A549 (cell line): ENCODE results near the gene HMHB1. TPM values are rescaled to one million over a fixed set of nuclear protein-coding genes. Genes with fewer than 3 reads are reported as not detected.

Source experiments
- ATAC-seq, 2 experiments: fragments of 200-7000 bp in 1 of 2; fragments of >200 bp in 1 of 2; cut with Nextera tagmentation in 1 of 2; cut with Tn5 transposase in 1 of 2; 3 replicates each; pipeline versions ENCODE4 v1.8.0 to v1.9.1; 2018 to 2020; ENCODE audit warnings: mild to moderate bottlenecking in 1 of 2, moderate library complexity in 1 of 2
- CTCF ChIA-PET: fragments of 300-600 bp; sonication (Branson Sonifier 250); formaldehyde crosslinking; extraction: SDS; loops from one replicate; lab custom pipeline; 2021; ENCODE audit warnings: antibody characterized with exemption, inconsistent platforms; lab: Yijun Ruan, JAX
- POLR2A ChIA-PET: fragments of 350-600 bp; formaldehyde crosslinking; extraction: SDS; loops from one replicate; lab custom pipeline; 2021; ENCODE audit warnings: antibody characterized with exemption, inconsistent platforms; lab: Yijun Ruan, JAX
- DNase-seq, 2 experiments: peaks; one replicate each; pipeline versions ENCODE4 v3.0.0 to v3.0.0-alpha.2; 2011 to 2016; ENCODE audit warnings: low read depth in 1 of 2, low spot score in 1 of 2
- FAIRE-seq: peaks from 2 replicates; lab custom pipeline; 2011; peaks lifted over from hg19 to GRCh38; lab: Jason Lieb, UNC
- H3K27ac ChIP-seq, 2 experiments: fragments of >200 bp; sonication (Bioruptor Twin); formaldehyde crosslinking; 3 replicates each; pipeline ENCODE4 v1.5.1; 2016 to 2017
- H3K4me1 ChIP-seq: fragments of >200 bp; sonication (Bioruptor Twin); formaldehyde crosslinking; 3 replicates; pipeline ENCODE4 v1.6.1; 2016
- H3K4me2 ChIP-seq: fragments of >200 bp; sonication (Bioruptor Twin); formaldehyde crosslinking; 3 replicates; pipeline ENCODE4 v1.6.1; 2016
- H3K4me3 ChIP-seq: fragments of >200 bp; sonication (Bioruptor Twin); formaldehyde crosslinking; 3 replicates; pipeline ENCODE4 v1.5.1; 2016
- H3K9me3 ChIP-seq: fragments of >200 bp; sonication (Bioruptor Twin); formaldehyde crosslinking; 3 replicates; pipeline ENCODE4 v1.6.1; 2016
- BCL3 ChIP-seq: fragments of >200 bp; sonication (Bioruptor Twin); formaldehyde crosslinking; IDR thresholded peaks from 3 replicates; pipeline ENCODE4 v1.6.1; 2016
- BHLHE40 ChIP-seq: IDR thresholded peaks from 2 replicates; pipeline ENCODE4 v1.6.1; 2012; ENCODE audit warnings: low read depth, low read length, inconsistent platforms
- CHD4 ChIP-seq: fragments of 200-600 bp; sonication (generic); IDR thresholded peaks from 2 replicates; pipeline ENCODE4 v1.6.1; 2016; ENCODE audit warnings: antibody characterized with exemption, mild to moderate bottlenecking, borderline replicate concordance
- EHMT2 ChIP-seq: fragments of 200-600 bp; sonication (generic); IDR thresholded peaks from 2 replicates; pipeline ENCODE4 v1.6.1; 2016; ENCODE audit warnings: antibody characterized with exemption, low read depth, mild to moderate bottlenecking, moderate library complexity
- FOSL2 ChIP-seq, 2 experiments: fragments of 450-650 bp in 1 of 2; fragments of >200 bp in 1 of 2; sonication (Bioruptor Twin) in 1 of 2; formaldehyde crosslinking; IDR thresholded peaks; 2 replicates each; pipeline versions ENCODE4 v1.5.0 to v1.6.1; 2016 to 2020; ENCODE audit warnings: mild to moderate bottlenecking in 1 of 2, moderate library complexity in 1 of 2
- HDAC2 ChIP-seq: fragments of 200-600 bp; sonication (generic); IDR thresholded peaks from 2 replicates; pipeline ENCODE4 v1.6.1; 2016
- HMGXB4 ChIP-seq: fragments of 250-450 bp; sonication (Bioruptor Pico); IDR thresholded peaks from 2 replicates; pipeline ENCODE4 v1.5.0; 2021; ENCODE audit warnings: mild to moderate bottlenecking, moderate library complexity, borderline replicate concordance
- HOXB5 ChIP-seq: fragments of 250-450 bp; sonication (Bioruptor Pico); IDR thresholded peaks from 2 replicates; pipeline ENCODE4 v1.5.0; 2020; ENCODE audit warnings: mild to moderate bottlenecking, moderate library complexity
- JUN ChIP-seq, 2 experiments: fragments of >200 bp; sonication (Bioruptor Twin); formaldehyde crosslinking; IDR thresholded peaks; 2 replicates in 1 of 2; 3 replicates in 1 of 2; pipeline ENCODE4 v1.6.1; 2016 to 2017
- JUNB ChIP-seq: fragments of >200 bp; sonication (Bioruptor Twin); formaldehyde crosslinking; IDR thresholded peaks from 2 replicates; pipeline ENCODE4 v1.6.1; 2016
- MAZ ChIP-seq: fragments of 150-350 bp; IDR thresholded peaks from 2 replicates; pipeline ENCODE4 v1.6.1; 2014; ENCODE audit warnings: antibody characterized with exemption, low read depth, low read length, borderline replicate concordance
- MYC ChIP-seq: IDR thresholded peaks from 2 replicates; pipeline ENCODE4 v1.6.1; 2012; ENCODE audit warnings: mild to moderate bottlenecking, inconsistent platforms, low read length, improper control_type of control experiment, borderline replicate concordance
- NPAS2 ChIP-seq: fragments of 250-450 bp; sonication (Bioruptor Pico); IDR thresholded peaks from 2 replicates; pipeline ENCODE4 v1.8.0; 2022; ENCODE audit warnings: mild to moderate bottlenecking, moderate library complexity, borderline replicate concordance
- POLR2A ChIP-seq: IDR thresholded peaks from 2 replicates; pipeline ENCODE4 v1.6.1; 2012; ENCODE audit warnings: mild to moderate bottlenecking, low read length
- POLR2AphosphoS2 ChIP-seq: conservative IDR thresholded peaks from 2 replicates; pipeline ENCODE4 v1.6.1; 2012; ENCODE audit warnings: low read length, improper control_type of control experiment, inconsistent platforms
- RARB ChIP-seq: fragments of 250-450 bp; sonication (Bioruptor Pico); IDR thresholded peaks from 2 replicates; pipeline ENCODE4 v1.8.0; 2021; ENCODE audit warnings: mild to moderate bottlenecking, moderate library complexity
- RFX5 ChIP-seq: fragments of 450-650 bp; IDR thresholded peaks from 2 replicates; pipeline ENCODE4 v1.7.1; 2014; ENCODE audit warnings: antibody characterized with exemption, mild to moderate bottlenecking, moderate library complexity
- RNF2 ChIP-seq: fragments of 200-600 bp; sonication (generic); IDR thresholded peaks from 2 replicates; pipeline ENCODE4 v1.6.1; 2016; ENCODE audit warnings: low read depth, mild to moderate bottlenecking, antibody characterized with exemption, moderate library complexity, borderline replicate concordance
- TFCP2L1 ChIP-seq: fragments of 250-450 bp; sonication (Bioruptor Pico); IDR thresholded peaks from 2 replicates; pipeline ENCODE4 v1.5.0; 2021; ENCODE audit warnings: mild to moderate bottlenecking
- USF2 ChIP-seq: fragments of 450-650 bp; IDR thresholded peaks from 2 replicates; pipeline ENCODE4 v1.6.1; 2014; ENCODE audit warnings: antibody characterized with exemption
- ZC3H11A ChIP-seq: fragments of 450-650 bp; IDR thresholded peaks from 2 replicates; pipeline ENCODE4 v1.6.1; 2014; ENCODE audit warnings: antibody characterized with exemption, mild to moderate bottlenecking
- WGBS: methylation state at CpG from one replicate; pipeline ENCODE4 v1.1.6; 2017; ENCODE audit errors: missing lambda C conversion rate; 5-methylcytosine and 5-hydroxymethylcytosine counted together
- polyA plus RNA-seq, 4 experiments: library from polyadenylated mRNA; depleted of rRNA in 3 of 4; stranded (reverse); fragments of >200 nt; fragmentation: RNase III in 1 of 4; extraction: RNeasy Plus Mini Kit Qiagen cat#74134 plus additional on column Dnase treatment in 1 of 4; gene quantifications; 2 replicates in 3 of 4; 3 replicates in 1 of 4; pipeline ENCODE4 v1.2.3, GENCODE V29; 2011 to 2017
- TF ChIP-seq, protein P1 (sequence below): fragments of >200 bp; sonication (Bioruptor Twin); formaldehyde crosslinking; IDR thresholded peaks from 2 replicates; pipeline ENCODE4 v1.6.1; 2016

The HMHB1 gene
- polyA plus RNA-seq, 2 of the 4 experiments (the other 2 are of a cell fraction) = not detected

DNA sequence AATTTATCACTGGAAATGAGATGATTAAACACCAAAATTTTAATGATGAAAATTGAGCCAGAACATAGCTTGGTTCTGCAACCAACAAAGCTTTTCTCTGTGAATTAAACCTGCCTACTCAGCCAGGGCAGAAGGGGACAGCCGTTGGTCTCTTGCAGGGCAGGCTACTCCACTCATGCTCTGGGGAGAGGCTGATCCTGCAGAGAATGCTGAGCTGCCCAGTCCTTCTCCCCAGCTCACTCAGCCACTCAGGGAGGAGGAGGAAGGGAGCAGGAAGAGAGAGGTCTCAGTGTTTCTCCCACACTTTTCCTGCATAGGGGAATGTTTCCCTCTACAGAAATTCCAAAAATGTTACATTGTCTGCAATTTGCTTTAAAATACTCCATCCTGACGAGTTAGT is 40.4 kb upstream of the HMHB1 start:
- ATAC-seq (peak in 1 of 2 experiments; percentile 27; a peak in 1 of 6 replicates), FAIRE-seq (no peak), DNase-seq (no peak)
- POLR2A ChIA-PET = no interaction called here
- H3K4me3 ChIP-seq = no peak overlapping the region
- H3K4me1 ChIP-seq = peaks cover 8% of the 10 kb centered on the region; the same call in 2 of the 3 replicates
- no peak for TF ChIP-seq RNF2
- no peak for TF ChIP-seq MAZ
- TF ChIP-seq BHLHE40 = no peak
- TF ChIP-seq, protein P1, sequence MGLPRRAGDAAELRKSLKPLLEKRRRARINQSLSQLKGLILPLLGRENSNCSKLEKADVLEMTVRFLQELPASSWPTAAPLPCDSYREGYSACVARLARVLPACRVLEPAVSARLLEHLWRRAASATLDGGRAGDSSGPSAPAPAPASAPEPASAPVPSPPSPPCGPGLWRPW = no peak
- no peak for TF ChIP-seq JUNB
- no peak for TF ChIP-seq CHD4
- TF ChIP-seq TFCP2L1 (CRISPR knock-in tag) = no peak
- no peak for TF ChIP-seq ZC3H11A
- no peak for TF ChIP-seq POLR2A
- no peak for TF ChIP-seq POLR2AphosphoS2
- WGBS = 51% methylated on average over 2 of the region's 2 CpGs
- CTCF ChIA-PET = interaction anchor here (0.6 to 1.5 kb wide), 2 partner anchors 13 to 312 kb away, joined by 3 to 4 read pairs; no protein-coding TSS in a partner anchor
- no peak overlapping the region for H3K27ac ChIP-seq
- no peak overlapping the region for H3K4me2 ChIP-seq
- H3K9me3 ChIP-seq = no peaks in the 10 kb centered on the region

DNA sequence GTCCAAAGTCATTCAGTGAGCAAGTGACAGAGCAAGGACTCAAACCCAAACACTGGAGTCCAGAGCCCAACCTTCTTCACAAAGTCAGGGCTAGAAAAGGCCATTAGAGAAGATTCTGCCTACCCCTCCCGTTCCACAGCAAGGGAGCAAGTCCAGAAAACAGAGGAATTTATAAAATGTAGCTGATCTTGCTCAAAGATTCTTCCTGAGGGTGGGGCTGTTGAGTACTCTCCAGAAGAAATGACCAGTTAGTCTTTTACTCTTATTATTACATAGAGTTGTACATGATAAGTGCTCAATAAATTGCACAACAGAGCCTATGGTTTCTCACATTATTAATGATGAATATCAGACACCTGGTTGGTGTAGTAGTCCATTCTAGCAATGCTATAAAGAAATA is 39.3 kb upstream of the HMHB1 start:
- peaks cover 8% of the 10 kb centered on the region; the same call in 2 of the 3 replicates for H3K4me1 ChIP-seq
- no peak for DNase-seq
- no peaks in the 10 kb centered on the region for H3K9me3 ChIP-seq
- no peak for ATAC-seq
- H3K4me2 ChIP-seq = no peak overlapping the region
- ChIA-PET POLR2A (no interaction called here), CTCF (interaction anchor here (1.5 kb wide), 1 partner anchor 14 kb away, joined by 3 read pairs; no protein-coding TSS in a partner anchor)
- TF ChIP-seq JUN (IDR thresholded peaks at IDR 0.05) = no peak
- no peak for TF ChIP-seq RFX5
- TF ChIP-seq NPAS2 (CRISPR knock-in tag) = no peak
- TF ChIP-seq, protein P1 = no peak
- no peak for TF ChIP-seq BHLHE40
- TF ChIP-seq HOXB5 (CRISPR knock-in tag) = no peak
- TF ChIP-seq RARB (CRISPR knock-in tag) = no peak
- no peak for TF ChIP-seq BCL3
- no peak for TF ChIP-seq RNF2
- no peak for TF ChIP-seq USF2
- TF ChIP-seq HDAC2 = no peak
- TF ChIP-seq FOSL2 (IDR thresholded peaks at IDR 0.05) = no peak
- no peak for TF ChIP-seq FOSL2 (CRISPR knock-in tag; IDR thresholded peaks at IDR 0.05)
- TF ChIP-seq HMGXB4 (CRISPR knock-in tag) = no peak
- no peak for TF ChIP-seq MYC
- no peak for TF ChIP-seq EHMT2
- no peak for TF ChIP-seq TFCP2L1 (CRISPR knock-in tag)
- no peak for FAIRE-seq
- no peak overlapping the region for H3K4me3 ChIP-seq
- no peak overlapping the region for H3K27ac ChIP-seq
- WGBS = 69% methylated on average over 1 of the region's 1 CpG
